Fibroblast of villous mesenchyme (primary cell): Measurements from ENCODE around the gene SLC35G1. TPM values are rescaled to one million over a fixed set of nuclear protein-coding genes. Genes with fewer than 3 reads are reported as not detected.
A peak's percentile ranks its signal among the peaks of the same experiment; 100 is the strongest.

Experiments used
- DNase-seq: peaks from one replicate; pipeline ENCODE4 v3.0.0-alpha.2; 2010; ENCODE audit warnings: low read depth
- H3K4me3 ChIP-seq: 2 replicates; pipeline ENCODE4 v1.5.1; 2011; ENCODE audit warnings: low read depth, mild to moderate bottlenecking, low read length
- CTCF ChIP-seq: IDR thresholded peaks from 2 replicates; pipeline ENCODE4 v1.5.1; 2012; ENCODE audit warnings: low read depth, mild to moderate bottlenecking, low read length; ENCODE audit not compliant: insufficient read depth
- total RNA-seq: library from RNA; depleted of rRNA; stranded (reverse); fragments of >200 nt; gene quantifications from 2 replicates; pipeline ENCODE4 v1.2.3, GENCODE V29; 2012

The SLC35G1 gene
- total RNA-seq, 1 donor: 5.2 TPM

- no peak for TF ChIP-seq CTCF
- no peak for DNase-seq
Observed at GRCh38 chr10:93876381-93876780, 17.4 kb upstream of the SLC35G1 start.

GRCh38 chr10:93879273-93879672 is 14.5 kb upstream of the SLC35G1 start:
- H3K4me3 ChIP-seq: no peak overlapping the region
- no peak for DNase-seq
- no peak for TF ChIP-seq CTCF

More at GRCh38 chr10:93876381-93876780, 17.4 kb upstream of the SLC35G1 start:
- no peak overlapping the region for H3K4me3 ChIP-seq

GRCh38 chr10:93894516-93895378 is 969 bp downstream of the SLC35G1 start:
- peak overlapping the region; percentile 77 for H3K4me3 ChIP-seq
- DNase-seq: no peak
- TF ChIP-seq CTCF: no peak

GRCh38 chr10:93897070-93897780 is 3.4 kb downstream of the SLC35G1 start:
- DNase-seq: no peak
- H3K4me3 ChIP-seq: no peak overlapping the region
- no peak for TF ChIP-seq CTCF

GRCh38 chr10:93899109-93899508 is 5.3 kb downstream of the SLC35G1 start:
- no peak overlapping the region for H3K4me3 ChIP-seq
- TF ChIP-seq CTCF: no peak
- DNase-seq: no peak

- DNase-seq: no peak
- H3K4me3 ChIP-seq: no peak overlapping the region
- TF ChIP-seq CTCF: no peak
Observed at GRCh38 chr10:93903051-93903450, 9.3 kb downstream of the SLC35G1 start.
